HG03135 (cell line): ENCODE results near the gene GLB1L3.
A peak's percentile ranks its signal among the peaks of the same experiment; 100 is the strongest.
"Not testable (repeated sequence)": the region's sequence is repeated elsewhere in the genome, so short reads cannot be mapped to it uniquely, and the experiment has no call there.

Experiments used
- ATAC-seq: cut with Tn5 transposase; IDR thresholded peaks from one replicate; pipeline ENCODE4 v1.9.1; 2021; ENCODE audit warnings: mild to moderate bottlenecking, moderate library complexity; ENCODE audit not compliant: unreplicated experiment

Gene GLB1L3

DNA sequence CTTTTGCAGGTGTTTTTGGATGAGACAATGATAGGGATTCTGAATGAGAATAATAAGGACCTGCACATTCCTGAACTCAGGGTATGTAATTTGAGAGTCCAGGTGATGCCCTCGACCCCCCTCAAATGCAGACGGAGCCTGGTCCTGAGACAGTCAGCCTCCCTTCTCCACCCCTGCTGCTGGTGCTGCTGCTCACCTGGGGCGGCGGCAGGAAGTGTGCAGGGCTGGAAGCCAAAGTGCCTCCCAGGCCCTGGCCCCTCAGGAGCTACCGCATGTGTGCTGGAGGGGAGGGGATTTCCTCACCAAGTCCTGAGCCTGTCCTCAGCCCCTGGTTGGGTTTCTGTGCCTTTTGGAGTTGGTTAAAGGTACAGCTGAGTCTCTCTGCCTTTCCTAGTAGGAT is 36.6 kb downstream of the GLB1L3 start:
- ATAC-seq: no peak

DNA sequence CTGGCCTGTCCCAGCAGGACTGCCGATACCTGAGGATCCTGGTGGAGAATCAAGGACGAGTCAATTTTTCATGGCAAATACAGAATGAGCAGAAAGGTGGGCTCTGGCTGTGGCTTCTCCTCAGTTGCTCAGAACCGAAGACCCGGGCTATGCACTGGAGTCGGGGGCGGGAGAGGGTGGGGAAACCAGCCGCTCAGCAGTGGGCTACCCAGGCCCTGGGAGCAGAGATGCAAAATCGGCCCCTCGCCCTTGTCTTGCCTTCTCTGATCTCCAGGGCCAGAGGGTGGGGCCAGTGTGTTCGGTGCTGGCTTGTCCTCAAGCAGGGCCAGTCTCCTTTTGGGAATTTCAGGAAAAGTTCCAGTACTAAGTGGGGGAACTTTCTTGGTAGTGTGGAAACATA is 37.2 kb downstream of the GLB1L3 start:
- ATAC-seq: no peak

DNA sequence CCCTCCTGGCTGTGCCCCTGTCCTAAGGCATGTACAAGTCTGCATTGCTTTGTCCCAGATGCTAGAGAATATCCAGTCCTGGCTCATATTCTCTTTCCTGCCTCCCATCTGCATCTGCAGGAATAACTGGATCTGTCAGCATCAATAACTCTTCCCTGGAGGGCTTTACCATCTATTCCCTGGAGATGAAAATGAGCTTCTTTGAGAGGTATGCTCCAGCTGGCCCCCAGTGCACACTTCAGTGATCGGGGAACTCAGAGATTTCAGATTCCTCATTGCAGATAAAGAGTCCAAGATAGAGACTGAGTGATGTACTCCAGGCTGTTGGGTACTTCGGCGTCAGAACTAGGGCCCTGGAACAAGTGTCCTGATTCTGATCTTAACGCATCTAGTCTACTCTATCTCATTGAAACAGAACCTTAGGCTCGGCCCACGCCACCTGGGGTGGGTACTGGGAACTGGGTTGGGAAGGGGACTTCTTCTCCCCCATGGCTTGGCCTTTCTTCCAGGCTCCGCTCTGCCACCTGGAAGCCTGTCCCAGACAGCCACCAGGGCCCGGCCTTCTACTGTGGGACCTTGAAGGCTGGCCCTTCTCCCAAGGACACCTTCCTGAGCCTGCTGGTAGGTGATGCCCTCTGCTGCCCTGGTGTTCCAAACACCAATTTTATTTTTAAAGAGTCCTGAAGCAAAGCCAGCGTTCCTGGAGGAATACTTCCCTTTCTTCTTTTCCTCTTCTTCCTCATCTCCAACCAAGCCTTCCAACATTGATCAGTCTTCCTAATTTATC is 37.8 kb downstream of the GLB1L3 start:
- no peak for ATAC-seq

DNA sequence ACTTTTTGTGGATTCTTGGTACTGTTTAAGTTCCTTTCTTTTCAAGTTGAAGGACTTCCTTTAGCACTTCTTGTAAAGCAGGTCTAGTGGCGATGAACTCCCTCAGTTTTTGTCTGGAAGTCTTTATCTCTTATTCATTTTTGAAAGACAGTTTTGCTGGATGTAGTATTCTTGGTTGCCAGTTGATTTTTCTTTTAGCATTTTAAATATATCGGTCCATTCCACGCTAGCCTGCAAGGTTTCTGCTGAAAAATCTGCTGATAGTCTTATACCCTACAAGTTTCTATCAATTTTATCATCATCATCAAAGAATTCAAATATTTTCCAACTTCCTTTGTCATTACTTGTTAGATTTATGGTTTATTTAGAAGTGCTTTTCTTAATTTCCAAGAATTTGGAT is 40.9 kb downstream of the GLB1L3 start:
- no peak for ATAC-seq

DNA sequence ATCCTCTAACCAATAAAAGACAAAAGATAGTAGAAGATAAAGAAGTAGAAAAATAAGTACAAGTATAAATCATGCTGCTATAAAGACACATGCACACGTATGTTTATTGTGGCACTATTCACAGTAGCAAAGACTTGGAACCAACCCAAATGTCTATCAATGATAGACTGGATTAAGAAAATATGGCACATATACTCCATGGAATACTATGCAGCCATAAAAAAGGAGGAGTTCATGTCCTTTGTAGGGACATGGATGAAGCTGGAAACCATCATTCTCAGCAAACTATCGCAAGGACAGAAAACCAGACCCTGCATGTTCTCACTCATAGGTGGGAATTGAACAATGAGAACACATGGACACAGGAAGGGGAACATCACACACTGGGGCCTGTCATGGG is 45.2 kb downstream of the GLB1L3 start:
- not testable (repeated sequence) for ATAC-seq

DNA sequence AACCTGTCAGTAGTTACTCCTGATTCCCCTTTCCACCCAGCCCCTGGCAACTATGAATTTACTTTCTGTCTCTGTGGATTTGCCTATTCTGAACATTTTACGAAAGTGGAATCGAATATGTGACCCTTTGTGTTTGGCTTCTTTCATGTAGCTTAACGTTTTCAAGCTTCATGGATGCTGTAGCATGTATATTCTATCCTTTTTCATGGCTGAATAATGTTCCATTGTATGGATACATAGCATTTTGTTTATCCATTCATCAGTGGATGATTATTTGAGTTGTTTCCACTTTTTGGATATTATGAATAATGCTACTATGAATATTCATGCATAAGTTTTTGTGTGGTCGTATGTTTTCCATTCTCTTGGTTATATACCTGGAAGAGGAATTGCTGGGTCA is 46.4 kb downstream of the GLB1L3 start:
- no peak for ATAC-seq

DNA sequence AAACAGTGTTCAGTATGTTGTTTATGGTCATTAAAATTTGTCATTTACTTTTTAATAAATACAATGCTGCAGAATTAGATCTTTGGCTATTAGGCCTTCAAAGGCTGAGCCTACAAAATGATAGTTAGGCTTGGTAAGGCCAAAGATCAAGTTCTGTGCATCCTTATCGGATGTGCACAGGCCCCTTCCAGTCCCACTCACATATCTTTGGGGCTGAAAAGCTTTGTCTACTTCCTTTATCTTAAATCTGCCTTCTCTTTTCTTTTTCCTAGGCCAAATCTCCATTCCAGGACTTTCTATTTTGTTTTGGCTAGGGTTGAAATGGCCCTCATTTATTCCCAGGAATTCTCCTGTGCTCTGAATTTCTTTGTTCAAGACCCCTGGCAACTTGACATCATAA is 52.3 kb downstream of the GLB1L3 start:
- no peak for ATAC-seq

DNA sequence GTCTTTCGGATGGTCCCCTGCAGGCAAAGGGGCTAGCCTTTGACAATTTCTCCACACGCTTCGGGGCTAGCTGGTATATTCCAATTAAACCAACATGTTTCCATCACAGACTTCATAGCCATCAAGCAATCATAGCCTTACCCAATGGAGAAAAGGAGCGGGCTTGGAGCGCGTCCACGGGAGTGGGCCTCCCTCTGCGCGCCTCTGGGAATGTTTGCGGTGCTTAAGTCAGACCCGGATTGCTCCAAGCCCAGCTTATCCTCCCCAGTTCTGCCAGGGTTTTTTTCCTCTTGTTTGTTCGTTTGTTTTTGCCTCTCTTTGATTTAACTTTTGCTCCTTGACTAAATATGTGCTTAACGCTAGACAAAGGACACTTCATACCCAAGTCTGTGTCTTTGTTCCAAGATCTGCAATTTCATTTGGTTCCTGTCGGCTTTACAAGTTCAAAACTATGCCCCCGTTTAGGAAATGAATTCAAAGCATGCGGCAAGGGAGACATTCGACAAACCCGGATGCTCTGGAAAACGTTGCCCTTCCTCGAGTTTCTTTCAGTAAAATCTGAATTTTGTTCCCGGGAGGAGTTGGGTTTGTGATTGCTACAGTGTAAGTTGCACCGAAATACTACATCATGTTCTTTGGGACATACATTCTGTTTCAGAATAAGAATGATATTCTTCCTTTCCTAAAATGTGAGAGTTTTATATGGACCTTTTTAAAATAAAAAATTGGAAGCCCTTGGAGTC is 54.6 kb downstream of the GLB1L3 start:
- no peak for ATAC-seq

DNA sequence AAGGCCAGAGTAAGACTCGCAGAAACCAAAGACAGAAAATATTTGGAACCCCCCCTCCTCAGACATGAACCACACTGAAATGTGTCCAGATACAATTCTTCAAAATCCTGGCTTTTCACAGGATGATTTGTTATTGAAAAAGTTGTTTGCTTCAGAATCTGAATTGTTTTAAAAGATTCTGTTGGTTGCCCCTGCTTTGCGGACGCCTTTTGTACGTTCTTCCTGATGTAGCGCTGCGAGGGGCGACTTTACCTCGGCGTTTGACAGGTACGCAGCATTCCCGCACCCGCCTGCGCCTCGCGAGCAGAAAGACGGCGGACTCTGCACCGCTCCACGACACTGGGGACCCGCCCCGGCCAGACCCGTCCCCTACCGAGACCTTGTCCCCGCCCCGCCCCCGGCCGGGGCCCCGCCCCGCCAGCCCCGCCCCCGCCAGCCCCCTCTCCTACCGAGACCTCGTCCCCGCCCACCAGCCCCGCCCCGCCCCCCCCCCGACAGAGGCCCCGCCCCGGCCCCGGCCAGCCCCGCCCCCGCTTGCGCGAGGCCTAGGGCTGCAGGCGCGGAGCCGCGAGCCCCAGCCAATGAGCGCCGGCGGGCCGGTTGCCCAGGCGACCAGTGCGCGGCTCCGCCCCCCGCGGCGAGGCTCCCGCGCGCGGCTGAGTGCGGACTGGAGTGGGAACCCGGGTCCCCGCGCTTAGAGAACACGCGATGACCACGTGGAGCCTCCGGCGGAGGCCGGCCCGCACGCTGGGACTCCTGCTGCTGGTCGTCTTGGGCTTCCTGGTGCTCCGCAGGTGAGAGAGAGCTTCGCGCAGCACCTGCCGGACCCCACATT is 55.4 kb downstream of the GLB1L3 start, which contains the start of gene GLB1L2:
GLB1L2 (plus strand) TSS at position 635 of the 835 bp plus-strand sequence; CDS start at position 709, 74 bp downstream.
- ATAC-seq: peak; percentile 92

DNA sequence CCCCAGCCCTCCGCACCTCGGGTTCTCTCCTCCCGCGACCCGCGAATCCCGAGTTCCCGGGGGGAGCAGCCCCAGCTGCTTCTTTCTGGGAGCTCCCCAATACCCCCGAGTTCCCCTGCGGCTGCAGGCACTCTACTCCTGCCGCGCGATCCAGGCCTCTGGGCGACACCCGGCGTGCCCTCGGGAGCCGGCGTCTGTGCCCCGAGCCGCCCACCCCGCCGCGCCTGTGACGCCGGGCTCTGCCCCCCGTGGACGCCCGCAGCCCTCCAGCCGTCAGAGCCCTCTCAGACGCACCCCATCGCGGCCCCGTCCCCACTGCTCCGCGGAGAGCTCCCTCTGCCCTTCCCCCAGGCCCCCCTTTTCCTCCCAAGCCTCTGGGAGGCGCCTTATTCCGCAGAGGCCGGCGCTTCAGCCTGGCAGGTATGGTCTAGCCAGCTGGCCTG is 56.0 kb downstream of the GLB1L3 start:
- ATAC-seq: no peak

DNA sequence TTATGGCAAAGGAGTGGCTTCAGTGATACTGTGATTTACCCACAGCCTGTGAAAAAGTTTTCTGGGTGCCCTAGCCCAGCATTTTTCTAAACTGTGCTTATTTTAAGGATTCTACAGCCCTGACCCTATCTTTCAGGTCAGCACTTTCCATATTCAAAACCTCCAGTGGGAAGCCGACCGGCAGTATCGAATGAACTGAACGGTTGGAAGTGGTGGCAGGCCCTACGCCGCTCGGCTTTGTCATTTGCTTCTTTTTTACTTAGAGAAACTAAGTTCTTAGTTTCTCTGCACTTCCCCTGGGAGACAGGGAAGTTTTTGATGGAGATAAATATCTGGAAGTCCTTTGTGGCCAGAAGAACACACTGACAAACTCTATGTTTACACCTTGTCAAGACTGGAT is 56.6 kb downstream of the GLB1L3 start:
- ATAC-seq: no peak

DNA sequence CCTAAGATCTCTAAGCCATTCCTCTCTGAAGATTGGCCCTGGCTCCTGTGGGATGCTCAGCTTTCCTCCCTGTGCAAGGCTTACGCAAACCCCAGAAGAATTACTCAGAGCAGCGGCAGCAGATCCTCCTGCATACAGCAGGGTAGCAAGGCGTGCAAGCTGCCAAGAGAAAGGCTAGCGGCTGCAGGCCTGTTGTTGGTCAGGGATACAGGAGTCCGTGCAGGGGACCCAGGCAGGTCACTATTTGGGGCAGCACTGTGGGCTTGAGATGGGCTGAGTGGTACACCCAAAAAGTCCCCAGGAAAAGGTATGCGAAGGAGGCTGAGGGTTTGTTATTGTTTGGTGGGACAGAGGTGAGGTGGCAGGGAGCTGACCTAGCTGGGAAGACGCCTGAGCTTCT is 57.1 kb downstream of the GLB1L3 start:
- ATAC-seq: no peak

DNA sequence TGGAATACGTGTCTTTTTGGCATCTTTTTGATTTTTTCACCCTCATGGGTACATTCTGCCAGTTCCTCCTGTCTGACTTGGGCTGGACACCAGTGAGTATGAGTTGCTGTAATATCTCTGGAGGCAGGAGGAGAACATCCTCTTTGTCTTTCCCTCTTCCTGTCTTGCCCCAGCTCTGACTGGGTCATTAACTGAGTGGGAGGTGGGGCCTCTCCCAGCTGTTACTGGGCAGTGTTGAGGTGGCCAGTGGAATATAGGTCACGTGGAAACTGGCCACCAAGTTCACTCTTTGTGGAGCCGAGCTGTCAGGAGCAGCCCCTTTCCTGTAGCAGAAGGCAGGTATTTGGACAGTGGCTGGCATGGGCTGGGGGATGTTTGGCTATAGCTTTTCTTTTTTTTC is 57.8 kb downstream of the GLB1L3 start:
- no peak for ATAC-seq

DNA sequence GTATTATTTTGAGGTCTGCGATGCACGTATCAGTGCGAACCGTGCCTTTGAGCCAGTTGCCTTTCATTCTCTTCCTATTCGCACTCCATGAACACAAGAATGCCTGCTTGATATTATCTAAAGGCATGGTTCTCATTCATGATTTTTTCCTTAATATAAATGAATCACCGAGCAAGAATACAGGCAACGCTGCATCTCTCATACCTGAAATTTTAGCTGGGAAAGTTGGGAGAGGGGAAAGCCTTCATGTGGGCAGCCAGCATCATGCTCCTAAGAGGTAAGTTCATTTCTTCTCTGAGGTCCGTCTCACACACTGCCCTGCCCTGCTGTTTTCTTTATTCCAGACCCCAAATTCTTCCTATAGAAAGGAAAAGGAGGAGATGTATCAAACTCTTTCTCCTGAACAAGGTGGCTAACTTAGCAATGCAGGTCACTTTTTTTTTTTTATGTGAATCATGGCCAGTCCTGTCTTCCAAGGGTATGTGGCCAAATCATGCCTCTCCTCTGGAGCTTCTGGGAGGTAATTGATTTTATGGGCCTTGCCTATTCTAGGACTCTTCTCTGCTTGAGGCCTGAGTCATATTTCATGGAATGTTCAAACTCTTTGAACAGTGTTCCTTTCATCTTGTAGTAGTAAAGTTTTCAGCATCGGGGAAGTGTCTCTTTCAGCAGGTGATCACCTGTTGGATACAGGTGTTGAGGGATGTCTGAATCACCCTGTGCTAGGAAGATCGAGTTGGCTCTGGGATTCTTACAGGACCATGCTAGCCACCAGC is 58.8 kb downstream of the GLB1L3 start:
- no peak for ATAC-seq

DNA sequence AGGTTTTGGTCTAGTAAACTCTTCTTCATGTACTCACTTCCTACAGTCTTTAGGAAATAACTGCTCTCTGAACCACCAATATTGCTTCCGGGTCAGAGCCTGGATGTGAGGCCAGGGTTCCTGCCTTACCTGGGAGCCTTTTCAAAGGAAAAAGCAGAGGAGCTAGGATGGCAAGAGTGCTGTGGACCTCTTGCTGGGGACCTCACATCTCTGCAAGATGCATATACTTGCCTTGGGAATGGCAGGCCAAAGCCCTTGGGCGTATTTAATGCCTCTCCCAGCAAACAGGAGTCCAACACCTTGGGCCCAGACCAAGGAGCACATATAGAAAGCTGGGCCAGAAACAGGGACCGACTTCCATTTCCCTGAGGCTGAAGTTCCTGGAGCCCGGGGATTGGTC is 60.9 kb downstream of the GLB1L3 start:
- no peak for ATAC-seq

DNA sequence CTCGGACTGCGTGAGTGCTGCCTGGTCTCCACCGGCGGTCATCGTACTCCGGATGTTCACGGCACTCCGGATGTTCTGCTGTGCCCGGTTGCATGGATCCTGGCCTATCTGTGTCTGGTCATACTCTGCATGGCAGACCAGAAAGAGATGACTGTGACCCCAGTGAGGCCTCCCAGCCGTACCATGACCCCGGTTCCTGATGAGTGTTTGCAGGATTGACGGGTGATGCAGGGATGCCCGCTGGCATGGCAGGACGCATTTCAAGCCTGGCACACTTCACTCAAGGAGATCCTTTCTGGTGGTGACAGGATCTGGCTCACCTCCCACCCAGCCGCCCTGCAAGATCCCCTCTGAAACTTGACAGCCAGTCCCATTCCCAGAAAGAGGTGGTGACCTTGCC is 61.9 kb downstream of the GLB1L3 start:
- ATAC-seq: no peak

DNA sequence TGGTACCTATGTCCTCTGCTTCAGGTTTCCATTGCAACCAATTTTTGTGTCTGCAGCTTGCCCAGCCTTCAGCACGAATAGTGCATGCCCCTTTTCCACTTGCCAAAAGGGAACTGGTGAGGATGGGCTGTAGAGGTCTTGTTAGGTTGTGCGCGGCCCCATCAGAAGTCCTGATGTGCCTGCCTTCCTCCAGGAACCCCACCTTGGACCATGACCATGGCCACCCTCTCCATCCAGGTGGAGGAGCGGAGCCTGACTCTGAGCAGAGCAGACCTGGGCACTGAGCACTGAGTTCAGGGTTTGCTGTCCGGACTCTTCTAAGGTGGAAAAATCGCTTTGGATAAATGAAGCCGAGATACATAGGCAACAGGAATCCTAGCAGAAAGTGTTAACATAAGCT is 62.5 kb downstream of the GLB1L3 start:
- no peak for ATAC-seq

DNA sequence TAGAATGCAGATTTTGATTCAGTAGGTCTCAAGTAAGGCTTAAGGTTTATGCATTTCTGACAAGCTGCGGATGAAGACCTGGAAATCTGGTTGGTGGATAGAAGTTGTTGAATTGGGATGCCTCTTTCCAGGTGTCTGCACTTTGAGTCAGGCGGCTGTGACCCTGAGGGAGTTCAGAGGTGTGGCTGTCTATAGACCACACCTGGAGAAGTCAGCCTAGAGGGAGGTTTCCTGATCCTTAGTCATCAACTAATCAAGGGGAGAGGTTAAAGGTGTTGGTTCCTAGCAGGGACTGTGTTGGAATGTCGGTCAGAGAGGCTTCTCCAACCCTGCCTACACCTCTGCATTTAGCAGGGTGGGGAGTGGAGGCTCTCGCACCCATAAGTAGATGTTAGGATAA is 63.6 kb downstream of the GLB1L3 start:
- ATAC-seq: no peak

DNA sequence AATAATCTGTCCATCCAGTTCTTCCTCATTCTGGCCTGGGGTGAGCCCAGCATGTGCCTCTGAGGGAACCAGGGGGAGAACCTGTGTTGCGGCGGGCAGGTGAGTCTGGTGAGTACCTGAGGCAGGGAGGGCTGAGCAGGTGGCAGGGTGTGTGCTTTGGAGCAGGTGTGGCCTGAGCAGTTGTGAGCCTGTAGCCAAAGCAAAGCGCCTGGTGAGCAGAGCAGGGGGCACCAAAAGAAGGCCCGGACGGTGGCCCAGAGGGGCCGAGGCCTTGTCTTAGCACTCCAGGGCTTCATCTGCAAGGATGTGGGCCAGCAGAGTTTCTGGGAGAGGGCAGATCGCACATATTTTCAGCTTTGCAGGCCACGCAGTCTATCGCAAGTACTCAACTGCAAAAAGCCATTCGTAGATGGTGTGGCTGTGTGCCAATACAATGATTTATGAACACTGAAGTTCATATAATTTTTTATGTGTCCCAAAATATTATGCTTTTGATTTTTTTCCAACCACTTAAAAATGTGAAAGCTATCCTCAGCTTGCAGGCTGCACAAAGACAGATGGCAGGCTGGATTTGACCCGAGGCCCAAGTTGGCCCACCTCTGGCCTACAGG is 64.3 kb downstream of the GLB1L3 start:
- no peak for ATAC-seq
